Measurements from ENCODE around the gene EXOC6B. TPM values are rescaled to one million over a fixed set of nuclear protein-coding genes. Genes with fewer than 3 reads are reported as not detected.
A peak's percentile ranks its signal among the peaks of the same experiment; 100 is the strongest.

The EXOC6B gene
- total and polyA plus RNA-seq, 10 of the 15 experiments (the other 5 are each of a cell fraction or from before 2014, with no cell fraction given) = 0.23 to 2.2 (median 1.2) TPM

GRCh38 chr2:72220170-72220569, 605.7 kb downstream of the EXOC6B start:
- FAIRE-seq (no peak), DNase-seq (ENCODE audit: low read depth, low spot score) (no peak), ATAC-seq (peak; percentile 48; the same call in 2 of the 3 replicates)
- no peaks in the 10 kb centered on the region for H3K36me3 ChIP-seq (ENCODE audit: control insufficient read depth in 2 of 2, insufficient read depth in 2 of 2, low read length in 1 of 2)
- 6% methylated on average over 2 of the region's 2 CpGs for WGBS (ENCODE audit: insufficient coverage, insufficient replicate concordance, low lambda C conversion rate, missing lambda C conversion rate)
- in situ Hi-C loops (cut with MboI) (no loop called here), intact Hi-C loops (cut with micrococcal nuclease; ENCODE audit: unreplicated experiment) (no loop called here)
- ChIA-PET RAD21 (ENCODE audit: unreplicated experiment) (interaction anchor here (0.9 kb wide), 1 partner anchor 297 kb away, joined by 3 read pairs; no protein-coding TSS in a partner anchor), POLR2A (no interaction called here), CTCF (interaction anchor here (1.2 kb wide), 1 partner anchor 15 kb away, joined by 3 read pairs; no protein-coding TSS in a partner anchor), SMC1A (ENCODE audit: uncharacterized antibody, unreplicated experiment) (interaction anchor here (1.1 kb wide), 1 partner anchor 12 kb away, joined by 3 read pairs; no protein-coding TSS in a partner anchor)
- H4K20me1 ChIP-seq (ENCODE audit: control insufficient read depth, insufficient read depth) = no peaks in the 10 kb centered on the region
- H3K4me3 ChIP-seq = no peak overlapping the region
- H3K27me3 ChIP-seq (replicated peaks in 1 of 2; ENCODE audit: control insufficient read depth in 2 of 2, insufficient read depth in 2 of 2, low read length in 1 of 2) = no peaks in the 10 kb centered on the region
- H3K4me1 ChIP-seq (ENCODE audit: control insufficient read depth, insufficient read depth, low read length) = no peaks in the 10 kb centered on the region
- H3K4me2 ChIP-seq (ENCODE audit: control insufficient read depth, insufficient read depth) = no peak overlapping the region
- no peaks in the 10 kb centered on the region for H3K9me3 ChIP-seq (replicated peaks; ENCODE audit: control insufficient read depth, insufficient read depth, low read length)
- TF ChIP-seq CTCF (IDR thresholded peaks at IDR 0.05 in 2 of 3, conservative IDR thresholded peaks at IDR 0.05 in 1 of 3; ENCODE audit: control insufficient read depth in 2 of 3, extremely low read depth in 1 of 3, insufficient read depth in 1 of 3, low read depth in 3 of 3, low read length in 3 of 3) (peak; percentile 5 to 36 (median 20); a peak in 2 of 6 replicates), E2F8 (IDR thresholded peaks at IDR 0.05; ENCODE audit: low read depth, partially characterized antibody) (no peak), RAD21 (IDR thresholded peaks at IDR 0.05; ENCODE audit: insufficient read depth, low read depth, low read length) (0 out of 2 replicates have a peak, but pooled peaks have one; percentile 5)
- no peak overlapping the region for H2AFZ ChIP-seq (ENCODE audit: control insufficient read depth, low read depth, low read length)
- no peak overlapping the region for H3K27ac ChIP-seq (ENCODE audit: control insufficient read depth, insufficient read depth)
- no peaks in the 10 kb centered on the region for H3K79me2 ChIP-seq (ENCODE audit: control insufficient read depth, insufficient read depth, low read length)
- no TSS peak for BruUV-seq (replicated peaks)
- H3K9ac ChIP-seq (ENCODE audit: control insufficient read depth, insufficient read depth, low read length) = no peak overlapping the region

All from GM12878 (cell line).